Forelimb muscle (tissue), 1 donor: ENCODE measurements around the gene MYO5B. TPM values are rescaled to one million over a fixed set of nuclear protein-coding genes. Genes with fewer than 3 reads are reported as not detected.

Experiments
- DNase-seq: peaks from one replicate; pipeline ENCODE4 v3.0.0-alpha.2; 2013; ENCODE audit warnings: low read depth
- polyA plus RNA-seq: library from polyadenylated mRNA; unstranded; fragments of 120-200 nt; gene quantifications from one replicate; pipeline ENCODE4 v1.2.1, GENCODE V29; 2013; ENCODE audit not compliant: insufficient read length

Gene MYO5B
- polyA plus RNA-seq, 1 donor, result 1.6 TPM

DNA sequence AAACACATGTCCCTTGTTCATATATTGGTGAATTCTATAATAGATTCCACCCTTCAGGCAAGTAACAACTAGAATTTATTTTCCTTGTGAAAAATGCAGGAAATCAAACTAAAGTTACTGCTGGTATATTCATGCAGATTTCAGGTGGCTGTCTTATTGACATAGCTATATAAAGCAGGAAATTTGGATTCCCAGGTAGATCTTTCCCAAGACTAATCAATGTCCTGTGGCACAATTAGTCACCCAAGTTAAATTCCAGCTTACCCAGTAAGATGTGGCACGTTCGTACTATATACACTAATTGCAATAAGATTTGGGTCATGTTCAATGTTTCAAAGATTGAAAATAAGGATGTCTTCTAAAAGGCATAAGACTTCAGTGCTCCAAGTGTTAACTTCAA is 42.0 kb downstream of the MYO5B start:
- no peak for DNase-seq

GRCh38 chr18:50151926-50152325 is 43.0 kb downstream of the MYO5B start:
- DNase-seq, result no peak

GRCh38 chr18:50144540-50144939 is 50.4 kb downstream of the MYO5B start:
- no peak for DNase-seq

DNA sequence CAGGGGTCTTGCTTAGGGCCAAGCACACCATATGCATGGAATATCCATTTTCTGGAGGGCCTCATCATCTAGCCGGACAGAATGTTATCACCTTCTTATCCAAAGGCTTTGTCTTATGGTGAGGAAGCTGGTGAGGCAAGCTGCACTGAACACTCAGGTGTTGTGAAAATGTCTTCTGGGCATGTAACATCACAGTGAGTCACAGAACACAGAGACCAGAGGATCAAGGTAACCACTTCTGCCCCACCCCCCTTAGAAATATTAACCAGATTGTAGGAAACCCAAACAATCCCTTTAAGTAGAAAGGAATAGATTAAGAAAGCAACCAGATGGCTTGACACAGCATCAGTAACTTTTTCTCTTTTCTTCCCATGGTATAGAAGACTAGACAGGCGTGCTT is 51.1 kb downstream of the MYO5B start:
- no peak for DNase-seq

DNA sequence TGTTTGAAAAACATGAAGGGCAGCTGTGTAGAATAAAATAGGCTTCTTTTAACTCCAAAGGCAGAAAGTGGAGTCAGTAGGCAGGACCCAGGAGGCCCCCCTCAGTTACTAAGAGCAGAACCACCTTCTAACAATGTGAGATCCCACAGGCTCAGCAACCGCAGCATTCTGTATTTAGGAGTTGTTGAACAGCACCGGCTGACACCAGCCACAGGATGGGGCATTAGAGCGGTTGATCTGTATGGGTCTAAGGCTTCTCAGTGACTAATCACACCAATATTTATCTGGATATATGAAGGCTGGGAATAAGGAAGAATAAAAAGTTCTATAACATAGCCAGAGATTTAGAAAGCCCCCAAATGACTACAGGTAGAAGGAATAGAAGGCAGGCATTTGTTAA is 51.7 kb downstream of the MYO5B start:
- no peak for DNase-seq

GRCh38 chr18:50142441-50143120 is 52.4 kb downstream of the MYO5B start:
- no peak for DNase-seq

GRCh38 chr18:50138181-50139064 is 56.5 kb downstream of the MYO5B start:
- DNase-seq, result no peak

DNA sequence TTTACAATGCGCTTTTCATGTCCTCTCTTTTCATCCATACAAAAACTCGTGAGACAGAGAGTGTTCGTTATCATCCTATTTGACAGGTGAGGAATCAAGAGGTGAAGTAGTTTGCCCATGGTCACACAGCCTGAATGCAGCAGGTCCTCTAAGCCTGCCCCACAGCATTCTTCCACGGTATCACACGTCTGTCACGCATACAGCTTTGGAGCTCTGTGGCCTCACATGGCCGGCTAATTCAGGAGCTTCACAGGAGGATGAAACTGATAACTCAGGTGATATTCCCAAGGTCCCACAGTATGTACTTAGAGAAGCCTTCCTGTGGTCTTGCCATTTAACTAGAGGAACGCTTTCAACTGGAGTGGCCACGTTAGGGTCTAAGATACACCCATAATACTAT is 59.0 kb downstream of the MYO5B start:
- DNase-seq, result no peak

DNA sequence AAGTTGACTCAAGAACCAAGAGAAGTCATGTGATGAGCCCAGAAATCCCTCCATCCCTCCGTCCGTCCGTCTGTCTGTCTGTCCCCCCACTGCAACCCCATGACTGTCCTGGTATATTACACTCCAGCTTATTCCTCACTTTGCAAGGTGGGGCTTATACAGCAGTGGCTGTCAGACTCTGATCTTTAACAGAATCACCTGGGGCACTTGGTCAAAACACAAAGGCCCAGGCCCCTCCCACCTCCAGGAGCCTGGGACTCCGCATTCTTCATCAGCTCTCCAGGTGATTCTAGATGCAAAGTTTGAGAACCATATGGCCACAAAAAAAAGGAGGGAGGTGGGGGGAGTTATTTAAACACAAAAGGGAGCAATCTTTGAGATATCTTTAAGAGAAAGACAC is 61.4 kb downstream of the MYO5B start:
- DNase-seq, result no peak

DNA sequence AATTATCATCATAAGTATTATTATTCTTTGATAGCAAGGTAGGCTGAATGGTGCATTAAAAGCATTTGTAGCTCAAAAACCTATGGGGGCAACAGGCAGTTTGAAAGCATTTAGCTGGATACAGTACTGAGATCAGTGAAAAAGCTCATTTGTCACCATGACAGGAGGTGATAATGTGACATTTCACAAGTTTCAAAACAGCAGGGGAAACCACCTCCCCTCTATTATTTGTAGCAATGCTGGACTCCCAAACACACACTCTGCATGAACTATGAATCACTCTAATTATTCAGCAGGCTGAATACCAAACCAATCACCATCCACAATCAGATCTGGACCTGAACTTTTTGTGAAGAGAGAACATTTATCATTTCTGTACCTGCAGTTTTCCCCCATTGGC is 63.4 kb downstream of the MYO5B start:
- no peak for DNase-seq

- no peak for DNase-seq
Measured at GRCh38 chr18:50128506-50129271, 66.3 kb downstream of the MYO5B start.

GRCh38 chr18:50127516-50128210 is 67.3 kb downstream of the MYO5B start:
- no peak for DNase-seq

DNA sequence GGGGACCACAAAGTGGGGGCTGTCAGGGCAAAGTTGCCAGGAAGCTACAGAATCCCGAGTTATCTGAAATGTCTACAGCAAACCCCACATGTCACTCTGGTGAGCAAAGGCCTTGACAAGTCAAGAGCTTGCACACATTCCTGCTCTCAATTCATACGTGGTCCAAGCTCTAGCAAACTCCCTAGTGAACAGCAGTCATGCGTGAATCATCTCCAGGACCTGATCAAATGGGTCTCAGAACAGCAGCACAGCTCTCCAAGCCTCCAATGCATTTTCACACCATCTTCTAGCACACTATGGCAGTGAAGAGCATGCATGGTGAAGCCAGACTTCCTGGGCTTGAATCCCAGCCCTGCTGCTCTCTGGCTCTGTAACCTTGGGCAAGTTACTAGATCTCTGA is 68.5 kb downstream of the MYO5B start:
- DNase-seq, result no peak

- DNase-seq, result no peak
Measured at GRCh38 chr18:50125456-50125855, 69.5 kb downstream of the MYO5B start.

GRCh38 chr18:50119296-50119695 is 75.7 kb downstream of the MYO5B start:
- no peak for DNase-seq

DNA sequence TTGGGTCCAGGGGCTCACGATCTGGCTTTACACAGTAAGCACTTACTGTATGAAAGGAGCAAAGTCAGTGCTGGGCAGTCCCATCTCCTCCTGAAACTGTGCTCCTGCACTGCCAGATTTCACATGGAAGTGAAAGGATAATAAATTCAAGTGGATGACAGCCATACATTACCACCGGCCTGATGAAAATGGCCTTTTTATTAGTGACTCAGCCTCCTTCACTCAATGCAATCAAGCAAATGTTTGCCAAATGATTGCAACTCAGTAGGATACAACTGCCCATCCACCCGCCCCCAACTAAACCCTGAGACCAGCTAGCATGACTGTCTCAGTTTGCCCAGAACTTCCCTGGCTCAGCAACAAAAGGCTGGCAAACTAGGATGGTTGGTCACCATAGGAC is 77.1 kb downstream of the MYO5B start:
- DNase-seq, result no peak

GRCh38 chr18:50115095-50115494 is 79.9 kb downstream of the MYO5B start:
- DNase-seq, result no peak

DNA sequence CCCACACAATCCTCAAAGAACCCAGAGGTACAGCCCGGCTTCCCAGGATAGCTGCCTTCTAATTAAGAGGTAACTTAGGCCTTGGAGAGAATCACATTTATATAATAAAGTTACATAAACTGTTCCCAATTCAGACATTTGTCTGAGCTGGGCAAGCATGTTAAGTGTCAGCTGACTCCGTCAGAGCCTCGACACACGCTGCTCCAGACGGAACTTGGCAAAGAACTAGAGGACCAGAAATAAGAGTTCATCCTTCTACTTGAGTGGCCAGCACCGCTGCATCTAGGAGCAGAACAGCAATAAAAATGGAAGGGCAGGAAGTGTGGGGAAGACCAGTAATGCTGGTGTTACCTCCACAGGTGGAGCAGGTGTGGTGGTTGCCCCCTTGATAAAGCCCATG is 80.5 kb downstream of the MYO5B start:
- DNase-seq, result no peak

DNA sequence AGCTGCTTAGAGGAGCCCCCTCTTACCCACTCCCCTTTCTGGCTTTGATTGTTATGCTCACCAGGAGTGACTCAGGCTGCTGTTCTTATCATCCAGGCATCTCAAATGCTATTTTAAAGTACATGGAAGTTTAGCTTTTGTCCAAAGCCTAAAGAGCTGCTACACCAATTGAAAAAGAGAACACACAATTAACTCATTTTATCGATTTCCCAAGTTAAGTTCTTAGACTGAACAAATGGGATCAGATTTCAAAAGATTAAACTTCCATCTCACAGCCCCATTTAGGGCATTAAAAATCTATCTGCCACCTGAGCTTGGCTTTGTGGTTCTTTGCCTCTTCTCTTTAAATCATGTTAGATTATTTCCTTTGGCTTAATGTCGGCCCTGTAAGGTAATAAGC is 81.2 kb downstream of the MYO5B start:
- DNase-seq, result no peak

DNA sequence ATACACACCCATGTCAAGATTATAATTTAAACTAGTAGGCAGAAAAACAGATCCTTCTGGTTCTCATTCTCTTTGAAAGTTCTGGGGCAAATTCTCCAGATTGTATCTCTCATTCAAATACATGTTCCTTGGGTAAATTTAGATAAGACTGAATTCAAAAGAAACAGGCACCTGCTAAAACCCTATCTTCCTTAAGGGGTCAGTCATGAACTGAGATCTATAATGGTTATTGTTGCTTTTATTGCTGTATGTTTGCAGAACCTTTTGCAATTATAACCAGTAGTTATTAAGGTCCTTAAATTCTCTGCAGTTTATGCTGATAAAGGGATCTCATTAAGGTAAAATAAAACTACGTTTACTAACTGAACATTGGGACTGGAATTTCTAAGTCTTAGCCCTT is 83.5 kb downstream of the MYO5B start:
- DNase-seq, result no peak

- no peak for DNase-seq
Measured at GRCh38 chr18:50107468-50107977, 87.4 kb downstream of the MYO5B start.

GRCh38 chr18:50105027-50105426 is 89.9 kb downstream of the MYO5B start:
- no peak for DNase-seq
